T-helper 2 cell treated with Interferon-gamma antibody and Interleukin-4, amounts not matched to agents 5 μg/mL and 100 μg/mL, for 36 hours (primary cell): Measurements from ENCODE around the gene ZNF805.
"Not testable (repeated sequence)": the region's sequence is repeated elsewhere in the genome, so short reads cannot be mapped to it uniquely, and the experiment has no call there.

Experiments
- DNase-seq: peaks from one replicate; pipeline ENCODE4 v3.0.0; 2021; ENCODE audit warnings: low spot score
- H3K27ac Mint-ChIP-seq: one replicate; pipeline ENCODE4 v1.8.0; 2021; ENCODE audit warnings: mild to moderate bottlenecking, mixed read lengths
- H3K27me3 Mint-ChIP-seq: one replicate; pipeline ENCODE4 v1.8.0; 2021; ENCODE audit warnings: low read depth, mixed read lengths
- H3K36me3 Mint-ChIP-seq: one replicate; pipeline ENCODE4 v1.8.0; 2021; ENCODE audit warnings: low read depth, mixed read lengths
- H3K4me1 Mint-ChIP-seq: one replicate; pipeline ENCODE4 v1.8.0; 2021; ENCODE audit warnings: low read depth, mixed read lengths
- H3K4me3 Mint-ChIP-seq: one replicate; pipeline ENCODE4 v1.8.0; 2022; ENCODE audit warnings: mild to moderate bottlenecking, moderate library complexity, mixed read lengths
- H3K9me3 Mint-ChIP-seq: one replicate; pipeline ENCODE4 v1.8.0; 2021; ENCODE audit warnings: mixed read lengths

ZNF805 gene

DNA sequence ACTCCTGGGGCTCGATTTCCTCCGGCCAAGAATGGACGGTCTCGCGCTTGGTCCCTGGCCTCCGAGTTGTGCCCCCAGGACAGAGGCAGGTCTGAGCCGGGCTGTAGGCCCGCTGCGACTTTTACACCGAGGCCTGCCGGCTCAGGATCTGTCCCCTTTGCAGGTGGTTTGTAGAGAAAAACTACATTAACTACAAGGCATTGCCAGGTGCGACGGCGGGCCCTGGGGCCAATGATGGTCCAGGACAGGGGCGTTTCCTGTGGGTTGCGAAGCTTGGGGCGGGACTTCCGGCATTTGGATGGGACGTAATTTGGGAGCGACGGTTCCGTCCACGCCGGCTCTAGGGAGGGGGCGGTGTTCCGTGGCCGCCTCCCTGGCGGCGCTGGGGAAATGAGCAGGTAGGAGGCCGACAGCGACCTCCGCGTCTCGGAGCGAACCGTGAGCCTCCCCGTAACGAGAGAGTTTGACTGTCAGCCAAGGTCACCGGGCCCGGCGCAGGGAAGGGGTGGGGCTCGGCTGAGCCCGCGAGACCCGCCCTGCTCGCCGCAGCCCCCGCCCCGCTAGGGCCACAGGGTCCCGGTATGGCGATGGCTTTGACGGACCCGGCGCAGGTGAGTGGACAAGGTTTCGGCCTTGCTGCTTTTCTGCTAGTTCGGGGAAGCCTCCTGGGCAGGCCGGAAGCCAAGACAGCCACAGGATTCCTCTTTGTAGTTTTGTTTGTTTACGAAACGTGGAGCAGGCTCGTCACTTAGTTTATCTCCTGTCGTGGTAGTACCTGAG lies at the start of gene ZNF805:
ZNF805 (plus strand) TSS at position 322 of the 780 bp plus-strand sequence; CDS start at position 582, 260 bp downstream.
- Mint-ChIP-seq H3K27ac (peak within 1 kb of the TSS; percentile 87), H3K27me3 (no peaks in the 10 kb centered on the region), H3K36me3 (peaks cover 26% of the 10 kb centered on the region), H3K9me3 (peaks cover 14% of the 10 kb centered on the region), H3K4me1 (peaks cover 16% of the 10 kb centered on the region), H3K4me3 (peak within 1 kb of the TSS; percentile 87)
- DNase-seq: peak; percentile 91

DNA sequence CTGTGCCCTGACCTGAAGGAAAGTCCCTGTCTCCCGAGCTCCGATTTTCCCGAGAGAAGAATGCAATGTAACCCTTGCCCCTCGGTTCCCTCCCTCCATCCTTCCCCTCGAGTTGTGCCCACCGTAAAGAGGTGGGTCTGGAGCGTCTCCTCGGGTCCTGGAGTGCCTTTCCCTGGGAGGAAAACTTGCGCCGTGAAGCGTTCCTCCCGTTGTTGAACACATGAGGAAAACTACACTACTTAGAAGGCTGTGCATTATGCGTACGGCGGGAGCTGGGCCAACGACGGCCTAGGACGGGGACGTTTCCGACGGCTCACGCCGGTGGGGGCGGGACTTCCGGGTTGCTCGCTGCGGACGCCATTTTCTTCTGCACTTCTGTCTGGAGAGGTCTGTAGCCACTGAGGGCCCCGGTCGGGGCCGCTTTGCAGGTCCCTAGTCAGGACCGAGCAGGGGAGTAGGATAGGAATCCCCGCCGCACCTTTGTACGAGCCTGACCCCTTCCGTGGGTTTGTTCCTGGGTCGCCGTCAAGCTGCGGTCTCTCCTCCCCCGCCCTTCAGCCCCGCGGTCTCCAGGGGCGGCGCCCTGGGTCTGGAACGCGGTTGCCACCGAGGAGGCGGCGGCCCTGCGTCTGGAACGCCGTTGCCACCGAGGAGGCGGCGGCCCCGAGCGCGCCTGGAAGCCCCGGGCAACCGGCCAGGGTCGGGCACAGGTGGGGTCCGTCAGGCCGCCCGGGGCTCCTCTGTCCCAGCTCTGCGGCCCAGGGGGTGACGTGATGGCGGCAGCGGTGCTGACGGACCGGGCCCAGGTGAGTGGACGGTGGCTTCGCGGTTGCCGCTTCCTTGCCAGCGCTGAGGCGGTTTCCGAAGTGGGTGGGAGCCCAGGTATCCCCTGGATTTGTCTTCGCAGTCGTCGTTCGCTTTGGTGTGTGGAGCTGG lies 49.0 kb upstream of the ZNF805 start, which contains the start of gene ZNF264:
ZNF264 (plus strand) TSS at position 360 of the 936 bp plus-strand sequence; CDS start at position 774, 414 bp downstream.
- DNase-seq: peak; percentile 84
- Mint-ChIP-seq H3K4me1 (peaks cover 18% of the 10 kb centered on the region), H3K27me3 (peaks cover 2% of the 10 kb centered on the region), H3K36me3 (peaks cover 63% of the 10 kb centered on the region), H3K9me3 (peaks cover 55% of the 10 kb centered on the region), H3K27ac (peak within 1 kb of the TSS; percentile 90), H3K4me3 (peak within 1 kb of the TSS; percentile 94)

DNA sequence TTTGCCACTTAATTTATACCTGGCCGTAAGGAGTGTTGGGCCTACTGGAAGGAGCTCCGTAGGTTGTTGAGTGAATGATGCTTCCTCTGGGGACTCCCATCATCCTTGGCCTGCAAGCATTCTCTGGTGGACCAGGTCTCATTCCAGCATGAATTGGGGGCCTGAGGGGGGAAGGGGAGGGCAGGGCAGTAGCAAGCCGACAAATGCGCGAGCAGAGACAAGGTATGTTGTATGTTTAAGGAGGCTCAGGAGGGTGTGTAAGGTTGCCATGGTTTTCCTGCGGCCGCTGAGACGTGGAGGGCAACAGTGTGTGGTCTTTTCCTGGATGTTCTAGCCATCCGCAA lies 48.4 kb upstream of the ZNF805 start:
- Mint-ChIP-seq H3K4me3 (peak overlapping the region; percentile 94), H3K27ac (peak overlapping the region; percentile 90), H3K4me1 (peaks cover 18% of the 10 kb centered on the region), H3K36me3 (peaks cover 69% of the 10 kb centered on the region), H3K27me3 (peaks cover 2% of the 10 kb centered on the region), H3K9me3 (peaks cover 59% of the 10 kb centered on the region)
- DNase-seq: no peak

DNA sequence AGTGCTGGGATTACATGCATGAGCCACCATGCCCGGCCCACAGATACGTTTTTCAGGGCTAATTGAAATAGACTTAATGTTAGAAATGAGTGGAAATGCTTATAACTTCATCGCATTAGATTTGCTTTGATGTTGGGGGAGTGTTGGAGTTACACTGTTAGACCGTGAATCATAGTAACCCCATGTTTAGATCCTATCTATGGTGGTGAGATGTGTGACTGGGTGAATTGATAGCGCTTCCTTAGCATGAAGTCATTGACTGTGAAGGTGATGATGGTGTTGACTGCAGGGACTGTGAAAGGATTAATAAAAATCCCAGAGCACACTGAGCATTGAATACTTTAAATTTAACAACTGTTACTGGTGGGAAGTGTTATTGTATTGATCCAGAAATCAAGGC lies 47.4 kb upstream of the ZNF805 start:
- H3K4me1 Mint-ChIP-seq: peaks cover 18% of the 10 kb centered on the region
- H3K27ac Mint-ChIP-seq: peak overlapping the region; percentile 62
- no peak for DNase-seq
- H3K4me3 Mint-ChIP-seq: peak overlapping the region; percentile 94
- H3K9me3 Mint-ChIP-seq: peaks cover 51% of the 10 kb centered on the region
- peaks cover 79% of the 10 kb centered on the region for H3K36me3 Mint-ChIP-seq
- H3K27me3 Mint-ChIP-seq: peaks cover 2% of the 10 kb centered on the region

DNA sequence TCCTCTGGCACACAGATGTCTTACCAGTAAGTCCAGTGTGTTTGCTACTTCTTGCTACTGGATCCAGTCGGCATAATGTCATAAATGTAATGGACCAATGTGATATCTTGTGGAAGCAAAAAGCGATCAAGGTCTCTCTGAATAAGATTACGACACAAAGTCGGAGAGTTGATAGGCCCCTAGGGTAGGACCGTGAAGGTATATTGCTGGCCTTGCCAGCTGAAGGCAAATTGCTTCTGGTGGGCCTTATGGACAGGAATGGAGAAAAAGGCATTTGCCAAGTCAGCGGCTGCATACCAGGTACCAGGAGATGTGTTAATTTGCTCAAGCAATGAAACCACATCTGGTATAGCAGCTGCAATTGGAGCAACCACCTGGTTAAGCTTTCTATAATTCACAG lies 42.6 kb upstream of the ZNF805 start:
- H3K9me3 Mint-ChIP-seq: peaks cover 53% of the 10 kb centered on the region
- not testable (repeated sequence) for H3K27ac Mint-ChIP-seq, DNase-seq, H3K27me3 Mint-ChIP-seq, H3K4me3 Mint-ChIP-seq, H3K4me1 Mint-ChIP-seq
- H3K36me3 Mint-ChIP-seq: peaks cover 93% of the 10 kb centered on the region

DNA sequence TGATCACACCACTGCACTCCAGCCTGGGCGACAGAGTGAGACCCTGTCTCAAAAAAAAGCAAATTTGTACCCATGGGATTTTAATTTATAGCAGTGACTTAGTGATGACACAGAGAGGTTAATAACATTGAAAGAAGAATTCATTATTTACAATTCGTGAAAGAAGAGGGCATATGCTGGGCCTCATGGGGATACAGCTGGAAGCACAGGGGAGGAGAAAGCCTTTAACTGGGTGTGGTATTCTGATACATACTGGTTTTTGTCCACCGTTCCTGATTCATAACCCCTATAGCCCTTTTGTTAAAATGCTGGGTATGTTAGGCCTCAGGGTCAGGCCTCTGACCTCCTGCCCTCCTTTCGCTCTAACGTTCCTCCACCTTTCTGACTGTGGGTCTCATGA lies 38.3 kb upstream of the ZNF805 start:
- Mint-ChIP-seq H3K4me3 (no peak overlapping the region), H3K36me3 (peaks cover 86% of the 10 kb centered on the region), H3K4me1 (no peaks in the 10 kb centered on the region), H3K9me3 (peaks cover 45% of the 10 kb centered on the region), H3K27me3 (no peaks in the 10 kb centered on the region), H3K27ac (no peak overlapping the region)
- no peak for DNase-seq

DNA sequence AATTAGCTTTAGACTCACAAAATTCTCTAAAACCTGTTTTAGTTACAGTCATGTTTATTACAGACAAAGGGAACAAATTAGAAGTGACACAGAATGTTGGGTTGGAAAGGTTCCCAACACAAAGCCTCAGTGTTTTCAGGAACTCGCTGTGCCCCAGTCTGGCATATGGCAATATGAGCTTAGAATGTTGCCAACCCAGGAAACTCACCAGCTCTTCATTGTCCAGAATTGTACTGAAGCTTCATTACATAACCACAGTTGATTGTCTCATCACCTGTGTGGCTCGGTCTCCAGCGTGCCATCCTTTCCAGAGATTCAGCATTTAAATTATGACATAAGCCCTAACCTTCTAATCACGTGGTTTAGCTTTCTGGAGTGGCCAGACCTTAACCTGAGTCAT lies 30.1 kb upstream of the ZNF805 start:
- Mint-ChIP-seq H3K4me1 (no peaks in the 10 kb centered on the region), H3K27me3 (no peaks in the 10 kb centered on the region), H3K27ac (no peak overlapping the region), H3K4me3 (no peak overlapping the region), H3K36me3 (peaks cover 79% of the 10 kb centered on the region), H3K9me3 (peaks cover 54% of the 10 kb centered on the region)
- no peak for DNase-seq

DNA sequence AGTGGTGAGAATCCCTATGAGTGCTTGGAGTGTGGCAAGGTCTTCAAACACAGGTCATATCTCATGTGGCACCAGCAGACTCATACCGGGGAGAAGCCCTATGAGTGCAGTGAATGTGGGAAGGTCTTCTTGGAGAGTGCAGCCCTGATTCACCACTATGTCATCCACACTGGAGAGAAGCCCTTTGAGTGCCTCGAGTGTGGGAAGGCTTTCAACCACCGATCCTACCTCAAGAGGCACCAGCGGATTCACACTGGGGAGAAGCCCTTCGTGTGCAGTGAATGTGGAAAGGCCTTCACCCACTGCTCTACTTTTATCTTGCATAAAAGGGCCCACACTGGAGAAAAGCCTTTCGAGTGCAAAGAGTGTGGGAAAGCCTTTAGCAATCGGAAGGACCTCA lies 28.3 kb upstream of the ZNF805 start:
- Mint-ChIP-seq H3K36me3 (peaks cover 81% of the 10 kb centered on the region), H3K9me3 (peaks cover 66% of the 10 kb centered on the region)

DNA sequence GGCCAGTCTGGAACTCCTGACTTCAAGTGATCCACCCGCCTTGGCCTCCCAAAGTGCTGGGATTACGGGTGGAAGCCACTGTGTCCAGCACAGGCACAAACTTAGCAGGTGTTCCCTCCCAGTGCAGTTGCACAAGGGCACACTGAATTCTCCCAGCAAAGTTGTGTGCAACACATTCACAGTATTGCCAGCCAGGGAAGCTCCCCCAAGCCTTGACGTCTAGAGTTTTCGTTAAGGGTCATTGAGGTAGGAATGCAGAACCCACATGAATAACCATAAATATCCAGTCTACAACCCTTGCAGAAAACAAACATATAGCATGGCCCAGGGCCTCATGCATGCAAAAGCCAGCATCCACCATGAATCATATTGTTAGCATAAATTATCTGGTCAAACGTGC lies 12.9 kb upstream of the ZNF805 start:
- Mint-ChIP-seq H3K4me3 (no peak overlapping the region), H3K36me3 (peaks cover 2% of the 10 kb centered on the region), H3K4me1 (no peaks in the 10 kb centered on the region), H3K27me3 (no peaks in the 10 kb centered on the region), H3K9me3 (peaks cover 47% of the 10 kb centered on the region), H3K27ac (no peak overlapping the region)
- no peak for DNase-seq

More for the DNA sequence above, 28.3 kb upstream of the ZNF805 start:
- Mint-ChIP-seq H3K27ac (no peak overlapping the region), H3K27me3 (no peaks in the 10 kb centered on the region), H3K4me1 (no peaks in the 10 kb centered on the region), H3K4me3 (no peak overlapping the region)
- DNase-seq: no peak

DNA sequence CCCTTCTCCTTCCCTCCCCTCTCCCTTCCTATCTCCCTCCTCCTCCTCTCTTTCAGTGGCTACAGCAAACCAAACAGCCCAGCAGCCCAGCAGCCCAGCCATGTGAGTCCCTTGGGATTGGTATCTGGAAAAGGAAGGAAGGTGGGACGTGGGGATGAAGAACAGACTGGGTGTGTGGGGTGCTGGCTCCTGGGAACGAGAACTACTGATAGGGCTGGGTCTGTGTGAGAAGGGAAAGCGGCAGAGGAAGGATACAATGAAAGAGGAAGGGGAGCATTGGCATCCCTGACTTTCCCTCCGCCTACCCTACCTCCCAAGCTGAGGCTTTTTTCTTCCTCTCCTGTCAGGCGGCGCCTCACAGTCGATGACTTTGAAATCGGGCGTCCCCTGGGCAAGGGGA lies 8.7 kb upstream of the ZNF805 start:
- DNase-seq: no peak
- peaks cover 28% of the 10 kb centered on the region for H3K9me3 Mint-ChIP-seq
- no peak overlapping the region for H3K4me3 Mint-ChIP-seq
- no peaks in the 10 kb centered on the region for H3K4me1 Mint-ChIP-seq
- peaks cover 2% of the 10 kb centered on the region for H3K36me3 Mint-ChIP-seq
- H3K27ac Mint-ChIP-seq: no peak overlapping the region
- no peaks in the 10 kb centered on the region for H3K27me3 Mint-ChIP-seq

DNA sequence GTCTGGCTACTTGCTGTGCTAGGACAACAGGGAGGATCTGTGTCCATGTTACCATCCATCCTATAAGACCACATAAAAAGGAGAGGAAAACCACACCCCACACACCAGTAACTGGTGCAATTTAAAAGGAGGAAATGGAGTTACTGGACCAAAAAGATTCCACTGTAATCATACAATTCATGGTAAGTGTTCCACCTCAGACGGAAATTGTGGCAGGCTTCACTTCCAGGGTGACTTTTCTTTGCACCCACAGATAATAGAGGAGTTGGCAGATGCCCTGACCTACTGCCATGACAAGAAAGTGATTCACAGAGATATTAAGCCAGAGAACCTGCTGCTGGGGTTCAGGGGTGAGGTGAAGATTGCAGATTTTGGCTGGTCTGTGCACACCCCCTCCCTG lies 7.2 kb upstream of the ZNF805 start:
- H3K36me3 Mint-ChIP-seq: no peaks in the 10 kb centered on the region
- no peaks in the 10 kb centered on the region for H3K4me1 Mint-ChIP-seq

DNA sequence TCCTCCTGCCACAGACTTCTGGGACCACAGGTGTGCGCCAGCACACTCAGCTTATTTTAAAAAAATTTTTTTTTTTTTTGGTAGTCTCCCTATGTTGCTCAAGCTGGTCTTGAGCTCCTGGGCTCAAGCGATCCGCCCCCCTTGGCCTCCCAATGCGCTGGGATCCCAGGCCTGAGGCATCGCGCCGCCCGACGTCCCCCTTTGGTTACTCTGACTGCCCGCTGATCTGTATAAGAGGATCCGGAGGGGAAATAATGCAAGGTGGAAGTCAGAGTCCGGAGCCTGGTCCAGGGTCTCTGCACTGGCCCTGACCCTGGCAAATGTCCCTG lies 486 bp upstream of the ZNF805 start:
- H3K27me3 Mint-ChIP-seq: no peaks in the 10 kb centered on the region
- DNase-seq: no peak
- H3K9me3 Mint-ChIP-seq: peaks cover 14% of the 10 kb centered on the region
- peaks cover 22% of the 10 kb centered on the region for H3K36me3 Mint-ChIP-seq
- peaks cover 16% of the 10 kb centered on the region for H3K4me1 Mint-ChIP-seq
- H3K4me3 Mint-ChIP-seq: peak overlapping the region; percentile 87
- peak overlapping the region; percentile 87 for H3K27ac Mint-ChIP-seq

More for the DNA sequence above, 7.2 kb upstream of the ZNF805 start:
- no peak for DNase-seq
- Mint-ChIP-seq H3K9me3 (peaks cover 19% of the 10 kb centered on the region), H3K4me3 (no peak overlapping the region), H3K27me3 (no peaks in the 10 kb centered on the region), H3K27ac (no peak overlapping the region)

DNA sequence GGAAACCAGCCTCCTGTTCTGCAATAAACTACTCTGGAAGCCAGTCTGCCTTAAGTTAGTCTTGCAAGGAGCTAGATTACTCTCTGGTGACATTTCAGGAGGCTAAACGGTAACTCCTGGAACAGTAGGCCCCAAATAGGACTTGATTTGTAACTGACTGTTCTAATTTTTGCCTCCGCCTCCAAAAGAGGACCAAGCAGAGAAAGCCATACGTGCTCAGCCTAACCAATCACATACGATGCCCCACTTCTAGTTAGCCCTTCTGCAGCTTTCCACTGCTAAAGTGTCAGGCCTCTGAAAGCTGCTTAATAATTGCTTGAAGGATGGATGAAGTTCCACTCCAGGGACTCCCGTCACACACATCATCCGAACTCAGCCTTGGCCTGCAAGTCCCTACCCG lies 744 bp downstream of the ZNF805 start:
- Mint-ChIP-seq H3K9me3 (peaks cover 14% of the 10 kb centered on the region), H3K36me3 (peaks cover 32% of the 10 kb centered on the region), H3K4me1 (peaks cover 16% of the 10 kb centered on the region), H3K4me3 (peak overlapping the region; percentile 87), H3K27ac (peak overlapping the region; percentile 87), H3K27me3 (no peaks in the 10 kb centered on the region)
- no peak for DNase-seq

DNA sequence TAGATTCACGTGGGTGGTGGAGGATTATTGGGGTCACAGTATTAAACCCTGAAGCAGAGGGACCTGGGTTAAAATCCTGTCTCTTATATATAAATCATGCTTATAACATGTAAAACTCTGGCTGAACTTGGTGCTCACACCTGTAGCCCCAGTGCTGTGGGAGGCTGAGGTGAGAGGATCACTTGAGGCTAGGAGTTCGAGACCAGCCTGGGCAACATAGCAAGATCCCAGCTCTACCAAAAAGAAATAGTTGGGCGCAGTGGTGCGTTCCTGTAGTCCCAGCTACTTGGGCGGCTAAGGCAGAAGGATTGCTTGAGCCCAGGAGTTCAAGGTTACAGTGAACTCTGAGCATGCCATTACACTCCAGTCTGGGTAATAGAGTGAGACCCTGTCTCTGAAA lies 2.4 kb downstream of the ZNF805 start:
- Mint-ChIP-seq H3K4me1 (peaks cover 16% of the 10 kb centered on the region), H3K4me3 (no peak overlapping the region)

More for the DNA sequence above, 2.4 kb downstream of the ZNF805 start:
- H3K36me3 Mint-ChIP-seq: peaks cover 39% of the 10 kb centered on the region
- DNase-seq: no peak
- H3K9me3 Mint-ChIP-seq: peaks cover 8% of the 10 kb centered on the region
- no peaks in the 10 kb centered on the region for H3K27me3 Mint-ChIP-seq
- H3K27ac Mint-ChIP-seq: no peak overlapping the region
